Fibroblast of lung (primary cell): ENCODE results near the gene GABRG1.

Experiments
- CTCF ChIP-seq, 2 donors: IDR thresholded peaks in 1 of 2; conservative IDR thresholded peaks in 1 of 2; 1 replicate in 1 of 2; 2 replicates in 1 of 2; pipeline ENCODE4 v1.5.1; 2011 to 2012; ENCODE audit warnings: low read length in 2 of 2, control low read depth in 1 of 2, inconsistent platforms in 1 of 2, low read depth in 1 of 2, mild to moderate bottlenecking in 1 of 2
- EZH2 ChIP-seq: IDR thresholded peaks from 2 replicates; pipeline ENCODE4 v1.5.1; 2012; ENCODE audit warnings: low read length, control low read depth, mild to moderate bottlenecking; ENCODE audit errors: missing control alignments

GRCh38 chr4:45987858-45988257, 136.0 kb downstream of the GABRG1 start:
- no peak for TF ChIP-seq CTCF (conservative IDR thresholded peaks at IDR 0.05 in 1 of 2, IDR thresholded peaks at IDR 0.05 in 1 of 2; ENCODE audit: low read depth in 1 of 2, low read length in 2 of 2)
- no peak for TF ChIP-seq EZH2
